ENCODE results near the gene EPSTI1. TPM values are rescaled to one million over a fixed set of nuclear protein-coding genes. Genes with fewer than 3 reads are reported as not detected.

EPSTI1 gene
- total RNA-seq, 1 donor from 2014 or later, result 5.6 TPM

DNA sequence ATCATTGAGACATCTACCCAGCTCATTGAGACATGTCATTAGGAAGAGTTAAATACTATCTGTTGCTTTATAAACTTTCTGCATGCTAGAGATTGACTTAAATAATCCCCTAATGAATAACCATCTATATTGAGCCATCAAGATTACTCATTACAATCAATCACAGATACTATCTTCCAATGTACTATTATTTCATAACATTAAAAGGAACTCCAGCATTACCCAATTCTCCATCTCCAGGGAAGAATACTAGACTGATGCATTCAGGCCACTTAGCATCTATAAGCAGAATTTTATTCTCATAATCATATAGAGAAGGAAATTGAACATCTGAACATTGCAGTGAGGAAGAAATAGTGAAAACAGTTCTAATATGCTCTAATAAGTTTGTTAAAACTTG, 8.0 kb downstream of the EPSTI1 start:
- TF ChIP-seq, protein P1, sequence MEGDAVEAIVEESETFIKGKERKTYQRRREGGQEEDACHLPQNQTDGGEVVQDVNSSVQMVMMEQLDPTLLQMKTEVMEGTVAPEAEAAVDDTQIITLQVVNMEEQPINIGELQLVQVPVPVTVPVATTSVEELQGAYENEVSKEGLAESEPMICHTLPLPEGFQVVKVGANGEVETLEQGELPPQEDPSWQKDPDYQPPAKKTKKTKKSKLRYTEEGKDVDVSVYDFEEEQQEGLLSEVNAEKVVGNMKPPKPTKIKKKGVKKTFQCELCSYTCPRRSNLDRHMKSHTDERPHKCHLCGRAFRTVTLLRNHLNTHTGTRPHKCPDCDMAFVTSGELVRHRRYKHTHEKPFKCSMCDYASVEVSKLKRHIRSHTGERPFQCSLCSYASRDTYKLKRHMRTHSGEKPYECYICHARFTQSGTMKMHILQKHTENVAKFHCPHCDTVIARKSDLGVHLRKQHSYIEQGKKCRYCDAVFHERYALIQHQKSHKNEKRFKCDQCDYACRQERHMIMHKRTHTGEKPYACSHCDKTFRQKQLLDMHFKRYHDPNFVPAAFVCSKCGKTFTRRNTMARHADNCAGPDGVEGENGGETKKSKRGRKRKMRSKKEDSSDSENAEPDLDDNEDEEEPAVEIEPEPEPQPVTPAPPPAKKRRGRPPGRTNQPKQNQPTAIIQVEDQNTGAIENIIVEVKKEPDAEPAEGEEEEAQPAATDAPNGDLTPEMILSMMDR (IDR thresholded peaks at IDR 0.05; ENCODE audit: insufficient read depth, low read length, poor library complexity, severe bottlenecking), result no peak
- DNase-seq (ENCODE audit: low read depth), result no peak
- no peaks in the 10 kb centered on the region for H3K27me3 ChIP-seq (ENCODE audit: control insufficient read depth, insufficient read depth, low read length)
- H3K4me3 ChIP-seq (ENCODE audit: low read depth, low read length), result no peak overlapping the region
- H3K36me3 ChIP-seq (ENCODE audit: control insufficient read depth, insufficient read depth, low read length), result no peaks in the 10 kb centered on the region

DNA sequence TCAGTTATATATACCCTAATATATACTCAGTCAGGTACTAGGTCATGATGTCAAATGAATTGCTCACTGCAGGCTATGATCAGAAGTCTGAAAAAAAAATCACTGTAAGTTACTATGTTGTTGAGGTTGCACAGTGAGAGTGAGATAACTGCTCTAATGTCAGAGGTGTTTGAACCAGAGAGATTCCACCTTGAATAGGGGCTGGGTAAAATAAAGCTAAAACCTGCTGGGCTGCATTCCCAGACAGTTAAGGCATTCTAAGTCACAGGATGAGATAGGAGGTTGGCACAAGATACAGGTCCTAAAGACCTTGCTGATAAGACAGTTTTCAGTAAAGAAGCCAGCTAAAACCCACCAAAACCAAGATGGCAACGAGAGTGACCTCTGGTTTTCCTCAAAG, 10.2 kb downstream of the EPSTI1 start:
- Histone ChIP-seq H3K27me3 (ENCODE audit: control insufficient read depth, insufficient read depth, low read length) (no peaks in the 10 kb centered on the region), H3K4me3 (ENCODE audit: low read depth, low read length) (no peak overlapping the region), H3K36me3 (ENCODE audit: control insufficient read depth, insufficient read depth, low read length) (no peaks in the 10 kb centered on the region)
- no peak for DNase-seq (ENCODE audit: low read depth)
- TF ChIP-seq, protein P1 (IDR thresholded peaks at IDR 0.05; ENCODE audit: insufficient read depth, low read length, poor library complexity, severe bottlenecking), result no peak

DNA sequence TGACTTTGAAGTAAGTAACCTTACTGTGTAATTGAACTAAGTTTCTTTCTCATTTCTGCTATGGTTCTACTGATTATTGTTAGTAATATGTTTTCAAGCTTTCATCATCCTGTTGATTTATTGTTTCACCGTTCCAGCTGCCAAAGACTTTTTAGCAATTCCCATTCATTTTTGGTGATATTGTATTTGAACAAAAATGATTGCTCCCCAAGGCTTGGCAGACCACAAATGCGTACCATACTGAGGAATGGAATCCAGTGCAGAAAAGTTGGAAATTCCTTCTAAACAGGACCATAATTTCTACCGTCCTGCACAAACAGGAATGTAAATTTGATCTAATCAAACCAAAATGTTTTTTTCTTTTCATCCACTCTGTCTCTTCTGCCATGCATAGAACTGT, 10.7 kb downstream of the EPSTI1 start:
- DNase-seq (ENCODE audit: low read depth), result no peak
- Histone ChIP-seq H3K4me3 (ENCODE audit: low read depth, low read length) (no peak overlapping the region), H3K27me3 (ENCODE audit: control insufficient read depth, insufficient read depth, low read length) (no peaks in the 10 kb centered on the region), H3K36me3 (ENCODE audit: control insufficient read depth, insufficient read depth, low read length) (no peaks in the 10 kb centered on the region)
- TF ChIP-seq, protein P1 (IDR thresholded peaks at IDR 0.05; ENCODE audit: insufficient read depth, low read length, poor library complexity, severe bottlenecking), result no peak

DNA sequence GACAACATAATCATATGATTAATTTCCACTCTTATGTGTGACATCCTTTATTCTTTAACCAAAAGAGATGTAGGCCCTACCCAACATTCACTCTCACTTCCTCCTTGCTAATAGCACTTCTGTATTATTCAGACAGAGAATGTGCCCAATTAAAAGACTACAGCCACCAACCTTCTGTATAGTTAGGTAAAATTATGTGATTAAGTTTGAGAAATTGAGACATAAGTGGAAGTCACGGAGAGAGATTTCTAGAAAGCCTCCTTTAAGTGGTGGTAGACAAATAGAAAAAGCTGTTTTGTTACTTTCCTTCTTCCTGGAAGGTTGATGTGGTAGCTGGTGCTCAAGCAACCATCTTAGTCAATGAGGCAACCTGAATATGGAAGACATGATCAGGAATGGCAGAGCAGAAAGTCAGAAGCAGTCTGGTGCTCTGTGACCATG, 14.8 kb downstream of the EPSTI1 start:
- no peak for DNase-seq (ENCODE audit: low read depth)
- TF ChIP-seq, protein P1 (IDR thresholded peaks at IDR 0.05; ENCODE audit: insufficient read depth, low read length, poor library complexity, severe bottlenecking), result no peak
- no peaks in the 10 kb centered on the region for H3K27me3 ChIP-seq (ENCODE audit: control insufficient read depth, insufficient read depth, low read length)
- no peak overlapping the region for H3K4me3 ChIP-seq (ENCODE audit: low read depth, low read length)
- no peaks in the 10 kb centered on the region for H3K36me3 ChIP-seq (ENCODE audit: control insufficient read depth, insufficient read depth, low read length)

DNA sequence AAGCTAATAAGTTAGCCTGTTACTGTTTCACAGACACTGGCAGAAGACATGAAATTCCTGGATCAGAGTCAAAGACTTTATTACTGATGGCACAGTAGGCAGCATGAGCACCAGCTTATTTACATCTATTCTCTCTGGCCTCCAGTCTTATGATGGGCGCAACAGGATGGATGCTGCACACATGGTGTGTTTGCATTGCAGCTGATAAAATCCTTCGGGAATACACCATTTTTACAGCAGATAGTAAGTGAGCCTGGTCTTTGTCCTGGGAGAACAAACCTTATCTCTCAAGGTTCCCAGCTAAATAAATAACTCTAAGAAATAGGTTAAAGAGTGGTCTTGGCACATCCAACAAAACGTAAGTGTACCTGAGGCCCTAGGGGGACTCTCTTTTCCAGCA, 16.0 kb downstream of the EPSTI1 start:
- H3K4me3 ChIP-seq (ENCODE audit: low read depth, low read length), result no peak overlapping the region
- no peaks in the 10 kb centered on the region for H3K36me3 ChIP-seq (ENCODE audit: control insufficient read depth, insufficient read depth, low read length)
- TF ChIP-seq, protein P1 (IDR thresholded peaks at IDR 0.05; ENCODE audit: insufficient read depth, low read length, poor library complexity, severe bottlenecking), result no peak
- DNase-seq (ENCODE audit: low read depth), result no peak
- H3K27me3 ChIP-seq (ENCODE audit: control insufficient read depth, insufficient read depth, low read length), result no peaks in the 10 kb centered on the region

DNA sequence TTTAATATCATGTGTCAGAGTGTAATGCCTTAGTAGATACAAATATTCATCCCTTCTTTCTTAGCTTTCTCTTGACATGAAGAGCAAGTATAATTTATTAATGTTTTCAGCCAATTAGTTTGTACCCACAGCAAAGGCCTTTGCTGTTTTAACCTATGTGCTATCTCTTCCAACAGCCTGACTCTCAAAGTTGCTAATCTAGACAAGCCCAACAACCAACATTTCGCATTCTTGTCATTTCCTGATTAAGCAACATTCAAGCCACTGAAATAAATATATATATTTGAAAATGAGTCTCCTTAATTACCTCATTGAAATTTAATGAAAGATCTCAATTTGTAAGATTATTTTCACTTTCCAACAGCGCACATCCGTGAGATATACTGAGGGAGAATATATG, 18.5 kb downstream of the EPSTI1 start:
- Histone ChIP-seq H3K4me3 (ENCODE audit: low read depth, low read length) (no peak overlapping the region), H3K36me3 (ENCODE audit: control insufficient read depth, insufficient read depth, low read length) (no peaks in the 10 kb centered on the region), H3K27me3 (ENCODE audit: control insufficient read depth, insufficient read depth, low read length) (no peaks in the 10 kb centered on the region)
- TF ChIP-seq, protein P1 (IDR thresholded peaks at IDR 0.05; ENCODE audit: insufficient read depth, low read length, poor library complexity, severe bottlenecking), result no peak
- DNase-seq (ENCODE audit: low read depth), result no peak

Measured in kidney epithelial cell (primary cell).